HG02763 (cell line): ENCODE measurements around the gene CYLC2.

ENCODE experiments used
- ATAC-seq: cut with Tn5 transposase; IDR thresholded peaks from one replicate; pipeline ENCODE4 v1.9.1; 2021; ENCODE audit warnings: mild to moderate bottlenecking, moderate library complexity; ENCODE audit not compliant: unreplicated experiment

CYLC2 gene, protein sequence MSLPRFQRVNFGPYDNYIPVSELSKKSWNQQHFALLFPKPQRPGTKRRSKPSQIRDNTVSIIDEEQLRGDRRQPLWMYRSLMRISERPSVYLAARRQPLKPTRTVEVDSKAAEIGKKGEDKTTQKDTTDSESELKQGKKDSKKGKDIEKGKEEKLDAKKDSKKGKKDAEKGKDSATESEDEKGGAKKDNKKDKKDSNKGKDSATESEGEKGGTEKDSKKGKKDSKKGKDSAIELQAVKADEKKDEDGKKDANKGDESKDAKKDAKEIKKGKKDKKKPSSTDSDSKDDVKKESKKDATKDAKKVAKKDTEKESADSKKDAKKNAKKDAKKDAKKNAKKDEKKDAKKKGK

DNA sequence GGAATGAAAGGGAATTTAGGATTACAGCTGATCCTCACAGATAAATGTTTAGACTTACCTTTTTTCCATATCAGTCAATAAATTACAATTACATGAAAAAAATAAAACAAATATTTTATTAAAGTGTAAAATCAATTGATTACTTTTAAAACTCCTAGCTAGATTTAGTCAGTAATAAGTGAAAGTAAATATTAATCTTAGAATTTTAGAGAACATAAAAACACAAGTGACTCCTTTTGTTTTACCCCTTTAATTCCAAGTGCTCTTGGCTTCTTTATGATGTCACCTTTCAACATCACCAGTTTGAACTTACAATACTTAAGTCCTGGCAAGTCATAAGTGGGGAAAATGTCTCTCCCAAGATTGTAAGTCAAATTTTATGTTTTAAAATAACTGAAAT lies at the start of gene CYLC2:
TSS of gene CYLC2 (plus strand) at position 301 of the 400 bp plus-strand sequence. CDS start at position 349, 48 bp downstream.
- no peak for ATAC-seq

DNA sequence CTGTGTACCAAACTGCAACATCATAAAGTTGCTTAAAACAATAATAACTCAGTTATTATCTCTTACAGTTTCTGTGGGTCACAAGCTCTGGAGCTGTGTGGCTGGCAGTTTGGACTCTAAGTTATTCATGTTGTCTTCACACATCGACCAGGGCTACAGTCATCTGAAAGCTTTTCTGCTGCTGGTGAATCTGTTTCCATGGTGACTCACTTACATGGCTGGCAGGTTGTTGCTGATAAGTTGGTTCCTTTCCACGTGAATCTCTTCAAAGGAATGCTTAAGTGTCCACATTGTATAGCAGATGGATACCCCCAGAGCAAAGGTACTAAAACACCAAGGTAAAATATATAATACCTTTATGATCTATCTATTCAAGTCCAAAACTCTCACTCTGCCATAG lies 44.8 kb upstream of the CYLC2 start:
- ATAC-seq: no peak

DNA sequence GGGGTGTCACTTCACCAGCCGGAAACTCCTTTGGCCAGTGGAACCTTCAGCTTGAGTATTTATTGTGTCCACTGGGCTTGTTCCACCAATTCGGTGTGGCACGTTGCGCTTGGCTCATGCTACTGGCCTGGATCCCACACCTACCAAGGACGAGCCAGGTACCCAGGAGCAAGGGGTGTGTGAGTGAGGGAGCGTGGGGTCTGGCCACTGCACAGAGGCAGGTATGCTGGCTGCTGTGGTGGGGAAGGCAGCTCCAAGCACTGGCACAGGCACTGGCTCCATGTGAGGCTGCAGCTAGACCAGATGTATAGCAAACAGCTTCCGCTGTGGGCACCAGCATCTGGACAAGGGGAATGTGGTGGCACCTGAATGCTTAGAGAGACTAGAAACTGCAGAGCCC lies 28.1 kb upstream of the CYLC2 start:
- ATAC-seq: no peak

DNA sequence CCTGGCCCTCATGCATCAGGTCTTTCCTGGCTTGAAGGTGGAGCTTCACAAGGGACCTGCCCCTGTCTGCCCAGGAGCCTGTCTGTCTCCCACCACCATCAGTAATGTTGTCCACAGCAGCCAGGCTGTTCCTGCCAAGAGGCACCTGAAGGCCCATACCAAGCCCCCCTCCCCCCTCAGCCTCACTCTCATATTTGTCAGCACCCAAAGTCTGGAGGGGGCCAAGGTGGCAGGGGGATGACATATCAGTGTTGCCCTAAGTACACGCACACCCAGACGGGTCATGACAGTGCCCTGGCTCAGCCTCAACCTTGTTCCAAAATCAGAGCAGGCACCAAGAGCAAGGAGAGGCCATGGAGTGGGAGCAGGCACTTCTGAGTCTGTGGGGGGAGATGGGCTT lies 27.2 kb upstream of the CYLC2 start:
- ATAC-seq: no peak

DNA sequence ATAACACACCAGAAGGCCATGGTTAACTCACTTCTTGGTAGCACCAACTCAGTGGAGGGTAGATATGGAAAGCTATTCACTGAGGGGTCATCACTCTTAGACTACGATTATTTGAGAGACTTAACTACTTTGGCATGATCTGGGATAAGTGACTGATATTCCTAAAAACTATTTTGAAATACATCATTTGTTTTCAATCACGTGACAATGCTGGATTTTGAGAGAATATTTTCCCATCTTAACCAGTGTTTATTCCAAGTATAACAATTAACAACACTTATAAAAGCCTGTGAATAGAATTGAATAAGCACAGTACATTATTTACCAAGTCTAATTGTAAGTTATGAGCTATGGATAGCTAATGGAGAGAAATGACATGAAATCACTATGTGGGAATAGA lies 22.4 kb upstream of the CYLC2 start:
- ATAC-seq: no peak

DNA sequence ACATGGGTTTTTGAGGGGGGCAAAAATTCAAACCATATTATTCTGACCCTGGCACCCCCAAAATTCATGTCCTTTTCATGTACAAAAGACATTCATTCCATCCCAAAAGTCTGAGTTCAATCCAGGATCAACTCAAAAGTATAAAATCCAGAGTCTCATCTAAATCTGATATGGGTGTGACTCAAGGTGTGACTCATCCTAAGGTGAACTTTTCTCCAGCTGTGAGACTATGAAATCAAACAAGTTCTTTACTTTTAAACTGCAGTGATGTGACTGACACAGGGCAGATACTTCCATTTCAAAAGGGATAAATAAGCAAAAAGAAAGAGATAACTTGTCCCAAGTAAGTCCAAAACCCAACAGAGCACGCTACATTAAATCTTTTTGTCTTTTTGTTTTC lies 20.6 kb upstream of the CYLC2 start:
- ATAC-seq: no peak

DNA sequence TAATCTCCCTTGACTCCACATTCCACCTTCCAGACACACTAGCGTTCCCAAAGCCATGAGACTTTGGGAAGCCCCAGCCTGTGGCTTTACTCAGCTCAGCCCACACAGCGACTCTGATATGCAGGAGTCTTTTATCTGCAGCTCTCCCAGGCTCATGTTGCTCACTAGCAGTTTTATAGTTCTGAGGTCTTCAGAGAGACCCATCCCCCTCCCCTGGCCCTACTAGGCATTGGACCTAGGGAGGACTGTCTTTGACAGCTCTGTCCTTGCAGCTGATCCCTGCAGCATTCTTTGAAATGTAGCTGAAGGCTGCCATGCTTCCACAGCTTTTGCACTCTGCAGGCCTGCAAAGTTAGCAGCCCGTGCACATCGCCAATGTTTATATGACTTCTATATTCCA lies 19.9 kb upstream of the CYLC2 start:
- no peak for ATAC-seq

DNA sequence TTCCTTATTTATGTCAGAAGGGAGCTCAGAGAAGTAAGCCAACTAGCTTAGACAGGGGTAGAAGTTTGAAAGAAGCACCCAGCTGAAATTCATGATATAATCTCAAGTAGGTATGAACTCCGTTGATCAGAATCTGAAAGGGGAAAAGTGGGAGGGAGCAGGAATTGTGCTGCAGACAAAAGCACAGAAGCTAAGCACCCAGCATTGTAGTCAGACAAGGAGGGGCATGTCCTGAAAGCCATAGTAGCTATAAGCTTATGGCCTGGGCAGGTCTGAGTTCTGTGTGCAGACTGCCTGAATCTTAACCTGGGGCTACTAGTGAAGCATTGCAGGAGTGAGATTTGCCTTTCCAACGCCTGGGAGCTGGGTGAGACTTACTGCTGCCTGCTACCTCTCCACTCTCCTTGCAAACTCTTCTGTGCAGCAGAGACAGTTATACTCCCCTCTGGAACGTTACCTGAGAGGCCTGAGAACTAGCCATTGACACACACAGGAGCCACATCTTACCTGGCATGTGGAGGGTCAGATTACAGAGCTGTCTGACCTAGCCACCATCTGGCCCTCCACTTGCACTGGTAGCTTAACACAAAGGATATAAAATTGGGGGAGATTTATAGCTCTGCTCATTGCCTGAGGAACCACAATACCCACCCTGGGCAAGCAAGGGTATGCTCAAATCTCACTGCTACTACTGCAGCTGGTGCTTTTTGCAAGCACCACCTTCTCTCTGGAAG lies 9.8 kb upstream of the CYLC2 start:
- no peak for ATAC-seq

DNA sequence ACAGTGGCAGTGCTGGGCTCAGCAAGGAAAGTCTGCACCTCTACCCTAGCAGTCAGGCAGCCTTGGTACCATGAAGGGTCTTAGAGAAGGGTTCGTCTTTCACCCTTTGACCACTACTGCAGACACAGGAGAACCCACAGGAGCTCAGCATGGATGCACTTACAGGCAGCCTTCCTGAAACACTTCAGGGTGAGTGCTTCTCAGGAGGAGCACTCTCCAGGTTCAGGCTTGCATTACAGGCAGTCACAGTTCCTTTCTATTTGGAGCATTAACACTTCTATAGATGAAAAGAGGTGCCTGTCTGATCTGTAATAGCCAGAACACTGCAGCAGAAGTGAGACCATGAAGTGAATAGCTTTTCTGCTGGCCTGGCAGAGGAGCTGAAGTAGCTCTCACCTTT lies 8.7 kb upstream of the CYLC2 start:
- no peak for ATAC-seq

DNA sequence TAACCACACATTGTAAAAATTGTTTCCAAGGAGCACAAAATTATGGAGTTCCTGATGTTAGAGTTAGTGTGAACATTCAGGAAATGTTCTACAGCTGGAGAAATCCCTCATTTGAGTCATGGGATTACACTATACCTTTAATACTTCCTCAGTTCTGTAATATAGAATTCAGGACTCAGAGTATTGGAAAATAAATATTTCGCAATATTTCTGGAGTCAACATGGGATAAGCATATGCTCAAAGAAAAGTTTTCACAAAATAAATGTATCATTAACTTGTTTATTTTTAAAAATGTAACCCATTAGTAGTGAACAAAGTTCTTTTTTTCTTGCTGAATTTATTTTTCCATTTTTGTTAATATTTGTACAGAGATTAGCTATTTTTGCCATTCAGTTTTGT lies 8.6 kb downstream of the CYLC2 start:
- no peak for ATAC-seq

DNA sequence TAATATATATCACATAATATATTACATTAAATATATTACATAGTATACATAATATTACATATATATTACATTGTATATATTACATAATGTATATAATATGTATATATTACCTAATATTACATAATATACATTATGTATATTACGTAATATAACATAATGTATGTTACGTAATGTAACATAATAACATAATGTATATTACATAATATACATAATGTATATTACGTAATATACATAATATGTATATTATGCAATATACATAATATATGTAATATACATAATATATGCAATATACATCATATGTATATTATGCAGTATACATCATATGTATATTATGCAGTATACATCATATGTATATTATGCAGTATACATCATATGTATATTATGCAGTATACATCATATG lies 19.1 kb downstream of the CYLC2 start:
- ATAC-seq: no peak

DNA sequence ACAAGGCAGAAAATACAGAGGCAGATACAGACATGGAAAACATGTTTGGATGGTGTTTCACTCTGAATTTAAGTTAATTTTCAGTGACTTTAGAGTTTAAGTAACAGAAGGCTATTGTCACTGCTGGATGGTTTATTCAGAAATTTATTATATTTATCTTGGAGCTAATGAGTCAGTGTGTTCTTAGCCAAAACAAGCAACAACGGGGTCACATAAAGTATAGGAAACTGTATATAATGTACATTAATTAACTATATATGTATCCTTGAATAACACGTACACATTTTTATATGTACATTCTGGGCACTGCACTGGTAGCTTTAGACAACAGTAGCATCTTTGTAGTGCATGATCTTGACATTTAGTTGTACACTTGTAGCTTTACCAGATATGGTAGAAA lies 30.7 kb downstream of the CYLC2 start:
- ATAC-seq: no peak

DNA sequence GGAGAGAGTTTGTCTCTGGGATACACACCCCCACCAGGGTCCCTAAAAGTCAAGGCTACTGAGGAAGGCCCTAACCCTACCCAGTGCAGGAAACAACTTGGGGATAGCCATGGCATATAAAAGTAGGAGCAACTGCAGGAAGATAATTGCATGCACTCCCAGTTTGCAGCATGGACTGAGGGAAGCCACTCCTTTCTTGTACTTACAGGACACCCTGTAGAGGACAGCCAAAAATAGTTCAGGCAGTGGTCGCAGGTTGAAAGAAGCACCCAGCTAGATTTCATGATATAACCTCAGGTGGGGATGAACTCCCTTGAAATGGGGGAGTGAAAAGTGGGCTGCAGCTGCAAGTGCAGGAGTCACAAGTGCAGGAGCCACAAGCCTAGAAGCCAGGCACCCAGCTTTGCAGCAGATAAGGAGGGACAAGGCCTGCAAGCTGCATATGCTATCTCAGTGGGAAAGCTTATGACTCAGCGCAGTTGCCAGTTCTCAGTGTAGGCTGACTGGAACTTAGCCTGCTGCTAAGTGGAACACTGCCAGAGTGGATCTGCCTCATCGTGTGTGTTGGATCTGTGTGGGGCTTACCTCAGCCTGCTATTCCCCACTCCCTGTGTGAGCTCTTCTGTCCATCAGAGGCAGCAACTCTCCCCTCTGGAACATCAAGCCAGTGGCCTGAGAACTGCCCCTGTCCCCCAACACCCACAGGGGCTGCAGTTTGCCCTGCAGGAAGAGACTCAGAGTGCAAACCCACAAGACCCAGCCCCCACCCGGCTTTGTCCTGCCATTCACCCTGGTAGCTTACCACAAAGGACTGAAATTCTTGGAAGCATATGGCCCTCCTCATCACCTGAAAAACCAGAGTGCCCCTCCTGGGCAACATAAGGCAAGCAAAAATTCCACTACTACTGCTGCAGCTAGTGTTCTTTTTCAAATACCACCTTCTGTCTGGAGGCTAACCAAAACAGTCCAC lies 42.7 kb downstream of the CYLC2 start:
- no peak for ATAC-seq

DNA sequence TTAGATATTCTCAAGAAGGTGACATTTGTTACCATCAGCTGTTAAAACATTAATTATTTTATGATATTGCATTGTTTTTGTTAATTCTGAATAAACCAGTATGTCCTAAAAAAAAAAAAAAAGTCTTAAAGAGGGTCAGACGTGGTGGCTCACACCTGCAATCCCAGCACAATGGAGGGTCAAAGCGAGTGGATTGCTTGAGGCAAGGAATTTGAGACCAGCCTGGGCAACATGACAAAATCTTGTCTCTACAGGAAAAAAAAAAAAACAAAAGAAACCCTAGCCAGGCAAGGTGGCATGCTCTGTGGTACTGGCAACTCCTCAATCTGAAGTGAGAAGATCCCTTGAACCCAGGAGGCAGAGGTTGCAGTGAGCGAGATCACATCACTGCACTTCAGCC lies 46.8 kb downstream of the CYLC2 start:
- ATAC-seq: no peak
